ENCODE data around the gene LRGUK.

The LRGUK gene

GRCh38 chr7:134128829-134129228 is 1.7 kb downstream of the LRGUK start:
- DNase-seq (ENCODE audit: low spot score) = no peak

- DNase-seq (ENCODE audit: low spot score) = no peak
Observed at GRCh38 chr7:134129856-134130523, 2.9 kb downstream of the LRGUK start.

GRCh38 chr7:134134004-134134403 is 6.9 kb downstream of the LRGUK start:
- DNase-seq (ENCODE audit: low spot score) = no peak

GRCh38 chr7:134140889-134141867 is 14.0 kb downstream of the LRGUK start:
- DNase-seq (ENCODE audit: low spot score) = peak; percentile 63

- DNase-seq (ENCODE audit: low spot score) = no peak
Observed at GRCh38 chr7:134141868-134142264, 14.7 kb downstream of the LRGUK start.

- DNase-seq (ENCODE audit: low spot score) = no peak
Observed at GRCh38 chr7:134153493-134154136, 26.5 kb downstream of the LRGUK start.

GRCh38 chr7:134154581-134155130 is 27.5 kb downstream of the LRGUK start:
- no peak for DNase-seq (ENCODE audit: low spot score)

GRCh38 chr7:134155206-134155605 is 28.1 kb downstream of the LRGUK start:
- DNase-seq (ENCODE audit: low spot score) = no peak

GRCh38 chr7:134155871-134156270 is 28.7 kb downstream of the LRGUK start:
- DNase-seq (ENCODE audit: low spot score) = no peak

- DNase-seq (ENCODE audit: low spot score) = no peak
Observed at GRCh38 chr7:134165252-134165651, 38.1 kb downstream of the LRGUK start.

- no peak for DNase-seq (ENCODE audit: low spot score)
Observed at GRCh38 chr7:134167250-134167649, 40.1 kb downstream of the LRGUK start.

GRCh38 chr7:134167841-134168240 is 40.7 kb downstream of the LRGUK start:
- no peak for DNase-seq (ENCODE audit: low spot score)

- DNase-seq (ENCODE audit: low spot score) = peak; percentile 87
Observed at GRCh38 chr7:134174795-134175261, 47.7 kb downstream of the LRGUK start.

GRCh38 chr7:134175334-134176036 is 48.3 kb downstream of the LRGUK start:
- DNase-seq (ENCODE audit: low spot score) = no peak

GRCh38 chr7:134176037-134176350 is 48.9 kb downstream of the LRGUK start:
- no peak for DNase-seq (ENCODE audit: low spot score)

- no peak for DNase-seq (ENCODE audit: low spot score)
Observed at GRCh38 chr7:134179036-134180011, 52.2 kb downstream of the LRGUK start.

GRCh38 chr7:134180376-134180775 is 53.2 kb downstream of the LRGUK start:
- DNase-seq (ENCODE audit: low spot score) = no peak

- no peak for DNase-seq (ENCODE audit: low spot score)
Observed at GRCh38 chr7:134182078-134182477, 54.9 kb downstream of the LRGUK start.

- DNase-seq (ENCODE audit: low spot score) = no peak
Observed at GRCh38 chr7:134184767-134185166, 57.6 kb downstream of the LRGUK start.

- DNase-seq (ENCODE audit: low spot score) = no peak
Observed at GRCh38 chr7:134186027-134186426, 58.9 kb downstream of the LRGUK start.

GRCh38 chr7:134186801-134187200 is 59.7 kb downstream of the LRGUK start:
- DNase-seq (ENCODE audit: low spot score) = no peak
